Stimulated activated CD4-positive, alpha-beta T cell treated with anti-CD3 and anti-CD28 coated beads, Interleukin-1b, Interleukin-23, amount 100 ng/mL, for 1 hour (primary cell): Measurements from ENCODE around the gene APMAP.

Experiments
- DNase-seq, 2 donors: peaks; one replicate each; pipeline ENCODE4 v3.0.0-alpha.2; 2020; ENCODE audit warnings: low read depth in 2 of 2

APMAP gene

GRCh38 chr20:24969186-24970029 lies 23.1 kb downstream of the APMAP start:
- DNase-seq: no peak

GRCh38 chr20:24968278-24968800 lies 24.2 kb downstream of the APMAP start:
- DNase-seq: no peak

- DNase-seq: no peak
Measured at GRCh38 chr20:24966317-24967012, 26.1 kb downstream of the APMAP start.

GRCh38 chr20:24965065-24965919 lies 27.3 kb downstream of the APMAP start:
- DNase-seq: no peak

GRCh38 chr20:24964506-24964840 lies 28.1 kb downstream of the APMAP start:
- no peak for DNase-seq

- DNase-seq: no peak
Measured at GRCh38 chr20:24963672-24964505, 28.7 kb downstream of the APMAP start.

GRCh38 chr20:24962510-24962909 lies 30.0 kb downstream of the APMAP start:
- DNase-seq: no peak

GRCh38 chr20:24962182-24962492 lies 30.4 kb downstream of the APMAP start:
- no peak for DNase-seq

GRCh38 chr20:24961384-24962181 lies 31.0 kb downstream of the APMAP start:
- no peak for DNase-seq

GRCh38 chr20:24960861-24961260 lies 31.7 kb downstream of the APMAP start:
- DNase-seq: no peak

- no peak for DNase-seq
Measured at GRCh38 chr20:24960302-24960801, 32.2 kb downstream of the APMAP start.

GRCh38 chr20:24959591-24960301 lies 32.8 kb downstream of the APMAP start:
- DNase-seq: no peak

- no peak for DNase-seq
Measured at GRCh38 chr20:24958506-24959385, 33.8 kb downstream of the APMAP start.

GRCh38 chr20:24957326-24958016 lies 35.1 kb downstream of the APMAP start:
- no peak for DNase-seq

- DNase-seq: no peak
Measured at GRCh38 chr20:24956001-24956841, 36.3 kb downstream of the APMAP start.

- no peak for DNase-seq
Measured at GRCh38 chr20:24955045-24955444, 37.5 kb downstream of the APMAP start.

- no peak for DNase-seq
Measured at GRCh38 chr20:24954566-24954965, 38.0 kb downstream of the APMAP start.
